GM19452 (cell line): ENCODE data around the gene OSBPL8.

Experiments
- ATAC-seq: cut with Tn5 transposase; IDR thresholded peaks from one replicate; pipeline ENCODE4 v1.9.1; 2021; ENCODE audit not compliant: unreplicated experiment

The OSBPL8 gene

DNA sequence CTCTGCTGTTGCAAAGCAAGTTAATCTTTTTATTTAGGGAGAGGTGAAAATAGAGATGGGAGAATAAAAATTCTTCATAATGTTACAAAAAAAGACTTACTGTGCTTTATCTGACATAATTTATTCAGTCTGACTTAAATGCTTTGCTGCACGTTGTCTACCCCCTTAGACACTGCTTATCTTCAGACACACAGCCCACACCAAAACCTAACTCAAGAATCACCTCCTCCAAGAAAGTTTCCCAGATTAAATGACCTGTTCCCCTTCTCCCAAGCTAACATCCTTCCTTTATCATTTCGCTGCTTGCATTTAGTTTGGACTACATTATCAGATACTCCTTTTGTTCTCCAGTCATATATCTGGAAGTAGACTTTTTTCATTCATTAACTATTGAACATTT is 3.8 kb downstream of the OSBPL8 start:
- ATAC-seq: no peak

DNA sequence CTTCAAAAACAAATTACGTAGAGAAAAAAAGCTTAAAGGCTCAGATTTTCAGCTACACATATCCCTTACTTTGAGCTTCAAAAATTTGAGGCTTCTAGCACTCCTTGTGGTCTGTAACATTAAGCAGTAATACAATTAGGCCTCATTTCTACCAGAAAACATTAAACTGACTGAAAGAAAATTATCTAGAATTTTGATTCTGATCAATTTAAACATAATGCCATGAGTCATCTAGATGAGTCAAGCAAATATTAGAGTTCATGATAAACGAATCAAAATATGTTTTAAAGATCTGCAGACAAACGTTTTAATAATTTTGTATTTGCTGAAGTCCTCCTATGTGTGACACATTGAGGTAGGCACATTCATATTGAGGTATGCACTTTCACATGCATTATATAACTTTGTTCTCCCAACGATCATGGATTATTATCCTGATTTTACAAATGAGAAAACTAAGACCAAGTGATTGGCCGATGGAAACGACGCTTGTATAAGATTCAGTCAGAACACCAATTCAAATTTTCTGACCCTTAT is 4.3 kb downstream of the OSBPL8 start:
- ATAC-seq: no peak

DNA sequence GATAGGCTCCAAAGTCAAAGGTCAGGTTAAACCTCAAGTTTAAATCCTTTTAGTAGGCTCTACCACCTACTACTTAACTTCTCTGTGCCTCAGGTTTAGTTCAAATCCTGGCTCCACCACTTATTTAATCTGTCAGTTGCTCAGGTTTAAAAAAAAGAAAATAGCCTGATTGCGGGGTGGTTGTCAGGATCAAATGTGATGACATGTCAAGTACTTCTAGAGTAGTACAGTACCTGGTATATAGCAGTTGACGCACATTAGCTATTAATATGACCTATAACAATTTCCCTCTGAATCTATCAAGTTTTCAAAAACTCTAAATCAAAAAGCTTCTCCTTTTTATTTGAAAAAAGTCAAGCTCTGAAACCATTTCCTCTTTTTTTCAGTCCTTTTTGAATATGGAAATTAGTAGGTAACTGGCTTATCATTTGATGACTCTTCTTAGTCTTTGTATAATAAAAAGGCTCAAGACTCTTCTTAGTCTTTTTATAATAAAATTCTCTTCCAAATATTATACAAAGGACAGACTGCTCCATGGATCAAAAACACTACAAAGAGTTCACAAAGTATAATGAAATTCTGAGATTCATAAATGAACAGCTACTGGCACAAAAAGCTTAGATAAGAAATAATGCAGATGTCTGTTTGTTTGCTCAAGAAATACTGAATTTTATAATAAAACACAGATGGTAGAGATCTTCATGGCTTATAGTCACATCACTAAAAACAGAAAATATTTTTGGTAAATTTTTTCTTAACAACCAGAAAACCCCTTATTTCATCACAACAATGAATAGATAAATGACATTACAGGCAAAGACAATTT is 5.0 kb downstream of the OSBPL8 start:
- no peak for ATAC-seq

DNA sequence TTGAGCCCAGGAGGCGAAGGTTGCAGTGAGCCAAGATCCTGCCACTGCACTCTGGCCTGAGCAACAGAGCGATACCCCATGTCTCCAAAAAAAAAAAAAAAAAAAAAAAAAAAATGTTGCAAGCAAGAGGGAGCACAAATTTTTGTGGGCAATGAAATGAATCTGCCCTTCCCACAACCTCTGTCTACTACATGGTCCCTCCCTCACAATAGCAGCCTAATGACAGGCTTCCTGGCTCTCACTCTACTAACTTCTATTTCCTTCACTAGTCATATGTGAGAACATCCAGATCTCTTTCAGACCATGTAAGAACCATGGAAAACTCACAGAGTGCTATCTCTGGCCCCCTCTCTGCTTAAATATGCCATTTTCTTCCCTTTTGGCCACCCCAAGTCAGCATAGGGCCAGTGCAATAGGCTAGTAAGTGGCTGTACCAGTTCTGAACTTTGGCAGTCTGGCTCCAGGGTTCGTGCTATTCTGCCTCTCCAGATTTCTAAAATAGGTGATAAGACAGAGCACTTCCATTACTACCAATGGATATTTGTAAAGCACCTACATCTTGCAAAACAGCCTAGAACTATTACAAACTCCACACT is 7.1 kb downstream of the OSBPL8 start:
- ATAC-seq: no peak

DNA sequence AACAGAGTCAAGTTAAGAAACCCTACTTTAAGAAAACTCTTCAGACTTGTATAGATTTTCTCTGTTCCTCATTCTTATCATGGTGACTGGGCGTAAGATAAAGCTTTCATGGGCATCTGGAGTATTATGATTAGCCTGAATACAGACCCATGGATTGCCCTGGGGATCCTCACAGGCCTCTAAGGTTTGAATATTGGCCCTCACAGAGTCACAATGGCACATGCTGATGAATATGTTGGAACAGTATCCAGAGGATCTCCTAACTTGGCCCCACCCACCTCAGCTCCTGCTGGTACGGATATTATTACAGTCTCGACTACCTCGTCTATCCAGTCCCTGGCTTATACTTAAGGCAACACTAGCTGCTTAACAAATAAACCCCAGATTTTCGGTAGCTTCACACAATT is 8.1 kb downstream of the OSBPL8 start:
- no peak for ATAC-seq

DNA sequence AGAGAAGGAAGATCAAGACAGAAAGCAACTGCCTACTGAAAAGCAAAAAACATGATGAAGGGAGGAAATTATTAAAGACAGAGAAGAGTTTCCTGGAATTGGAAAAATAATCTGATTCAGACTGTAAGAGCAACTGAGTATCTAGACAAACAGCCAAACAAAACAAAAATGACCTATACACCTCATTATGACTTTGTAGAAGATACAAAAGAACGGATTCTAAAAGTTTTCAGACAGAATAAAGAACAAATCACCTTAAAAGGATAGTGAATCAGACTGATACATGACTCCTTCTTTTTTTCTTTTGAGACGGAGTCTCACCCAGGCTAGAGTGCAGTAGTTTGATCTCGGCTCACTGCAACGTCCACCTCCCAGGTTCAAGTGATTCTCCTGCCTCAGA is 10.4 kb downstream of the OSBPL8 start:
- ATAC-seq: no peak

DNA sequence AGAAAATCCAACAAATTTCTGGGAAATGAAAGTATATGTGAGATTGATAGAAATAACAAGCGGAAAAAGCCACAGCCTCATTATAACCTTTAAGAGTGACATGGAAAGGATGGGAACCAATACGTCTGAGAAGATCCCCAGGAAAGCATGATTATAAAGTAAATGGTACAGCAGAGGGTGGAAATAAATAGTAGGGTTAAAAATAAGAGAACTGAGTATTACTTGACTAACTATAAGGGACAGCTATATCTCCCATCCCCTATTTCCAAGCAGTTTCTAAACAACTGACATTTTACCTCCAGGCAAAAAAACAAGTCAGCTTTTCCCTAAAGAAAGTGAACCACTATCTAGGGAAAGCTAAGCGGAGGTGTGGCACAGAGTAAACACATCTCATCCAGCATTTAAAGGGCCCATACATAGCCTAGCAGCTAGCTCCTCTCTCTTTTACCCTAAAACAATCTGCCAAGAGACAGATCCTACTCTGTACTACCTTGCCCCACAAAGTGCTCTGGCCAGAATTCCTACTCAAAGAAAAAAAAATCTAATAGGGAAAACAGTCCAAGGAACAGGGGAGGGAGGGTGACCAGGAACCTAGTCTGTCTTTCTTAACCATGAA is 11.2 kb downstream of the OSBPL8 start:
- ATAC-seq: no peak

DNA sequence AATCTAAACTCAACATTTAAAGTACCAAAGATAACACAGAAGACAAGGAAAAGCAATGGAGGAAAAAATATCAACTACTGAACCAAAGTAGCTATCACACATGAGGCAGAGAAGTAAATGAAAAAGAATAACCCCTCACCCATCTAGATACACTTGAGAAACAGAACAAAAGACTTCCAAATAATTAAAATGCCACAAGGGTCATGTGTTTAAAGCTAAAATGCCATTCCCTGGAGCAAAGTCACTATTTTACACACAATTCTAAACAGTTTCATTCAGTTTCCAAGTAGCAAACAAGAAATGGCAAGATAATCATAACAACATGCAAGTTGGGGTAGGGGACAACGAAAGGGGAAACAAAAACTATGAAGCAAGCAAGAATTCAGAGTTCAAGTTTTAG is 12.0 kb downstream of the OSBPL8 start:
- ATAC-seq: no peak

DNA sequence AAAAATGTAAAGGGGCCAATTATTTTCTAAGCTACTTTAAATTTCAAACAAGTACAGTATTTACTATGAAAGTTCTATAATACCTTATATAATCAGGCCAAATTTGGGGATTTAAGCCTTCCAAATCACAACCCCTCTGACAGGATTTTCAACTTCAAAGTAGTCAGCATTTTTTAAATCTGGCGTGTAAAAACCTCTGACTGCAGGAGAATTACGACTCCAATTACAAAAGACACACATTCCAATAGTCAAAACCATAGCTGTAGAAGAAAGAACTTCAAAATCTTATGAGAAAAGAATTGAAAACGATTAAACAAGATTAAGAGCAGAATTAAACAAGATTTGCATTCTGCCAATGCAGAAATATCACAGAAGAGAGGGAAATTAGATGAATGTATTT is 12.7 kb downstream of the OSBPL8 start:
- no peak for ATAC-seq

DNA sequence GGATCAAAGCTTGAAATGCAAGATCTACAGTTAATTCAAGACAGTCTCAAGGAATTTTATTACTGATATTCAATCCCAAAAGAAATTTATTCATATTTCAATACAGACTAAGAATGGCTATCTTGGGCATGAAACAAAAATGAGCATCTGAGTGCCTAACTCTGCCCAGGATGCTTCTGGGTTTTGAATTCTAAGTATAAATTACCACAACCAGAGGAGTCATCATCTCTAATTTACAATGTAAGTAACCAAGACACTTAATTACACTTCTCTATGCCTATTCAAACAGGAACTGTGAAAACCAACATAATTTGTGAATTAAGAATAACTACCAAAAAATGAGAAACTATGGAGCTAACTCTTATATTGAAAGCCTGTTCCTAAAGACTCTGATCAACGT is 14.1 kb downstream of the OSBPL8 start:
- ATAC-seq: no peak

DNA sequence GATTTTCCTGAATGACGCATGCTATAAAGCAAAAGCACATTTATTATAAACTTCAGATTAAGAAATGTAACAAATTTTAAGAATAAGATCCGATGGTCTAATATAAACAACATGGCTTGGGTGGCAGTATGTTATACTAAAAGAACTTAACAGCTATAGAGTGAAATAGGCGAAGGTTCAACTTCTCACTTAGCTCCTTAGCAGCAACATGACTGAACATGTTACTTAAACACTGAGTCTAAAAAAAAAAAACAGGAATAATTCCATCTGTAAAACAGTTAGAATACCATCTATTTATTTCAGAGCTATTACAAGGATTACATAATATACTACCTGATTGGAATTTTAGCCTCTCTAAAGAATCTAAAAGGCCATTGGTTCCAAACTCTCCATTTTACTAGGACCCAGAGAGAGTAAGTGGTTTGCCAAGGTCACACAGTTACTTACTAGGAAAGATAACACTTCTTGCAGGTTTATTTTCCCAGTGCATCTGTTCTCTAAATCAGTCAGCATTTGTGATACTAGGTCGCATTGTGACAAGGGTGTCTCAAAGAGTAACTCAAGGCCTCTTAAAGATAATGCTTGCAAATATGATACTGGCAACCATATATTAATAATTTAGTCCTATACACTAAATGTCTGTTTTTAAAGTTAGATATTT is 14.8 kb downstream of the OSBPL8 start:
- ATAC-seq: no peak

DNA sequence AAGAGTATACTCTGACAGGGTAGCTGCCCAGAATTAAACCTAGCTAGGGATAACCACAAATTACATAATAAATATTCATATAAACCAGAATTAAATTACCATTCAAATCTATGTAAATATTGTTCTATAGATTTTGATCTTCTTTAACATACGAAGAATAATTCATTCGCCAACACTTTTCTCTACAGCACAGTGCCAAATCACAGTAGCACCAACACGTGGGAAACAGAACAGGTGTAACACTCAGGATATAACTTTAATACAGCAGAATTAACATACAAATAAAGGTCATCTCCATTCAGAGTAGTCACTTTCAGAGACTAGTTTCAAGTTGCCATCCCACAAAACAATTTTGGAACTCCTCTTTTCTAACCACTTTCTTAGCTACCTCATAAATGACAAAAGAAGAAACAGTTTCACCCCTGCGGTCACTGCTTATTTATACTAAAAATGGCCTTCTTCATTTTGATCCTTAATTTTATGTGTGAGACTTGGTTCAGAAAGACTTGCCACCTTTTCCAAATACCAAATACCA is 15.7 kb downstream of the OSBPL8 start:
- ATAC-seq: no peak

DNA sequence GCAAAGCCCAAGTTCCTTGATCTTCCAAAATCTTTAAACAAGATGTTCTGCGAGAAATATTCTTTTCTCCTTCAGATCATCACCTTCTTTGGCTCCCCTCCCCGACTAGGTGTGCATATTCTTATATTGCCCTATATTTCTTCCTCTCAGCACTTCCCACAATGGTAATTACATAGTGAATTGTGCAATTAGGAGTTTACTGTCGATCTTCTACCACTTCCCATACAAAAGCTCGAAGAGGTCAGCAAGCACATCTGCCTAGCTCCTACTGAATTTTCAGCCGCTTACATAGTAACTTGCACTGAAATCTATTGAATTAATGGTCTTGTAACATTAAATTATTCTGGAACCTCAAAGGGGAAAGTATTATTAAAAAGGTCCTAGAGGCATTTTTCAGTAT is 16.7 kb downstream of the OSBPL8 start:
- ATAC-seq: no peak

DNA sequence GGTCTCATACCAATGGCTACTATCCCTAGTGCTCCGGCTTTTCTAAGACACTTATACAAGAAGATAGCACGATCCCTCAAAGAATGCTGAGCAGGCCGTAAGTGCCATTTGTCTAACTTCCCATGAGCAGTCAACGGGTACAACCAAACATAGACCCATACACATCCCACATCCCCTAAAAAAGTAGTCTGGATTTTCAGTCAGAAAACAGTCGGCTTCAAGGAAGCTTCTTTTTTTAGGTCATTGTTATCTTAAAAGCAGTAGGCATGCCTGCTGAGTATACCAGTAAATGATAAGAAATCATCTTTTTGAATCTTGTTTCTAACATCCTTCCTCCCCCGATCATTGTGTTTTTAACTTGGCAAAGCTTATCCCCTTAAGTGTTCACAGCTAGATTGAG is 19.8 kb downstream of the OSBPL8 start:
- ATAC-seq: no peak

DNA sequence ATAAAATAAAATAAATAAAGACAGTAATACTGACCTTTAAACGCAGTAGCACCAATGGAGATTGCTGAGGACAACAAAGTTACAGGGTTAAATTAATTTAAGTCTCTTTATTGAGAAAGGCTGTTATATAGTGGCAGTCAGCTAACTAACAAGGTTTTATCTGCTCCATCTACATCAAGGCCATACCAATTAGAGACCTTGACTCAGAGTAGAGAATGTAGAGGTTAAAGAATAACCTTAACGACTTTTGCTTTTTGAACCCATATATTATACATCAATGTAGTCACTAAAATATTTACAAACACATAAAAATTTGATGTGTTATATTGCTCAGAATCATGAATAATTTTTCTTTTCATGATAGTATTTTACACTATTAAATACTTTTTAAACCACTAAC is 21.6 kb downstream of the OSBPL8 start:
- no peak for ATAC-seq

DNA sequence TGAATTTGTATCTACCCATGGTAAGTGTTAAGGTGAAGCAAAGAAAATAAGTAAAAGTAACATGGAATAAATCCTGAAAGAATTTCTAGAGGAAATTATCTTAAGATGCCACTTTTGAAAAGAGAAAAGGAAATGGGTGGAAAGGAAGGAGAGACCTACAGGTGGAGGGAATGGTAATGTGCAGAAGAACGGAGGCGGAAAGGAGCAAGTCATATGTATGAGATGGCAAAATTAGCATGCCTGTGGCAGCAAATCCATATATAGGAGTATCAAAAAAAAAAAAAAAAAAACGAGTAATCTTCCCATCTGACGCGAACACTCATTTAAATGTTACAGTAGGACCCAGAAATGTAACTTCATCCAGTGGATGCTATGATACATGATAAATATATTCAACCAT is 23.0 kb downstream of the OSBPL8 start:
- ATAC-seq: no peak

DNA sequence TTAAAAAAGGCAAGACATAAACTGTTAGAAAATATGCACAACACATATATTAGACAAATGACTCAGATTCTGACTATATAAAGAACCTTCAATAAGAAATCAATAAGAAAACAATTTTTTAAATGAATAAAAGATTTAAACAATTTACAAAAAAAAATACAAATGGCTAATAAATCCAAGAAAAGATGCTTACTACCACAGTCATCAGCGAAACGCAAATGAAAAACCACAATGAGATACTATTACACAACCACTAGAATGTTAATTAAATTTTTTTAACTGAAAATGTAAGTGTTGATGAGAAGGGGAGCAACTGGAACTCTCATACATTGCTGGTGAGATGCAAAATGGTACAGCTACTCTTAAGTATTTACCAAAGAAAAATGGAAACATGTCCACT is 24.4 kb downstream of the OSBPL8 start:
- ATAC-seq: no peak

DNA sequence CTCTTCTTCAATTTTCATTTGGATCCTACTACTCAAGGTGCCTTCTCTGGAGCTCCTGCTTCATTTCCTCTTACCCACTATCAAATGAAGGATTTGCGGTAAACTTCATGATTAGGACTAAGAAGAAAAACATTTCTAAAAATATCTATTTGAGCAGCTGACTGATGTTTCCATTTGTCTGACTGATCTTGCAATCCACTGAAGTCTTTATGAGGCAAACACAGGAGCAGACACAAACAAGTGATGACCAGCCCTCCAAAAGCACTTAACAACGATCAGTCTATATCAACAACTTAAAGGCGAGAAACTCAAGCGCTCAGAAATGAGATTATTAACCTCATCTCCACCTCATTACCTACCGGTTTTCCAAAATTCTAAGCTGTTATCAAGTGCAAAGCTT is 26.2 kb downstream of the OSBPL8 start:
- no peak for ATAC-seq

DNA sequence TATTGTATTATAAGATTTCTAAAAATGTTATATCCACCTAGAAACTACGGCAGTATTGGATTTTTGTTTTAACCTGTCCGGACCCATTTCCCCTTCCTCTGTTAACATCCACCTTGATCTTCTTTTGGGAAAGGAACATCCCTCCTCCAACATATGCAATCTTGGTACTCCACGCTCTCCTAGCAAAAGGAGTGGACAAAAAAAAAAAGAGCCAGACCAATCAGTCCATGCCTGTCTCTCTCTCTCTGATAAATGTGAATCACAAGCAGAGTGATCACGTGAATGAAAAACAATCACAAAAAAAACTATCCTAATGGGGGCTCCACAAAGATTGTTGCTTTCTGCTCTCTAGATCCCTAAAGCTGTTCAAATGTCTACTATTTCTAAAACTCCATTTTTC is 27.1 kb downstream of the OSBPL8 start:
- ATAC-seq: no peak

DNA sequence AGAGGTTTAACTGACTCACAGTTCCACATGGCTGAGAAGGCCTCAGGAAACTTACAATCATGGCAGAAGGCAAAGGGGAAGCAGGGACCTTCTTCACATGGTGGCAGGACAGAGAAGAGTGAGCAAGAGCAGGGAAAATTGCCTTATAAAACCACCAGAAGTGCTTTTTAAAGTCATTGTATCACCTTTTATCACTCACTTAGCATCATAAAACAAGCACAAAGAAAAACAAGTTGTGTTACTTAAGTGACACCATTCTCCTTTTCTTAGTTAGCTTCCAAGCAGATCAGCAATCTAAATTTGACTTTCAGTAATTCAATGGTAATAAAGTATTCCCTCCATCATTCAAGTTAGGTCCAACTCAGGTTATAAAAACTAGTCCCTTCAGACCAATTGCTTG is 28.5 kb downstream of the OSBPL8 start:
- no peak for ATAC-seq

DNA sequence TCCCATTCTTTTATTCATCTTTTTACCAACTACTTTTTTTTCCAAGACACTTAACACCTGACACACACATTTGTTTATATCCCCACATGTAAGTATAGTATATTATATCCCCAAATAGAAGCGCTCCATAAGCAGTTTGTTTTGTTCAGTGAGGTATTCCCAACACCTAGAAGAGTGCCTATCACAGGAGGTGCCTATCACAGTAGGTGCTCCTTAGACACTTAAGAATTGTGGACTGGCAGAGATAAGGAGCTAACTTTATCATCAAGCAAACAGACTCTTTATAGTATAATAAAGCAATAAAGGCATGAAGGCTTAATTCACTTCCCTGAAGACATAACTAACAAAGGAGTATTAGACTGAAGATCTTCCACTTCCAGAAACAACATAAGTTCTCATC is 29.1 kb downstream of the OSBPL8 start:
- no peak for ATAC-seq
